RWPE2 (cell line): ENCODE data around the gene NELFB.

ENCODE experiments used
- ATAC-seq: fragments of 200-7000 bp; cut with Tn5 transposase; 3 replicates; pipeline ENCODE4 v1.9.1; 2021; ENCODE audit warnings: low read depth
- DNase-seq: peaks from one replicate; pipeline ENCODE4 v3.0.0-alpha.2; 2020; ENCODE audit warnings: low spot score
- H3K27ac ChIP-seq: fragments of 450-650 bp; 2 replicates; pipeline ENCODE4 v1.5.1; 2017; ENCODE audit warnings: mild to moderate bottlenecking; ENCODE audit not compliant: poor library complexity, severe bottlenecking
- H3K27me3 ChIP-seq: fragments of 250-450 bp; sonication (Bioruptor Pico); 2 replicates; pipeline ENCODE4 v1.5.1; 2021; ENCODE audit warnings: mild to moderate bottlenecking, moderate library complexity; ENCODE audit not compliant: insufficient read depth, poor library complexity, severe bottlenecking
- H3K36me3 ChIP-seq: fragments of 250-450 bp; sonication (Bioruptor Pico); 2 replicates; pipeline ENCODE4 v1.5.1; 2020; ENCODE audit warnings: low read depth, mild to moderate bottlenecking, moderate library complexity
- H3K4me1 ChIP-seq: fragments of 250-450 bp; sonication (Bioruptor Pico); 2 replicates; pipeline ENCODE4 v1.5.1; 2021; ENCODE audit warnings: mild to moderate bottlenecking, moderate library complexity; ENCODE audit not compliant: insufficient read depth, poor library complexity, severe bottlenecking
- H3K4me3 ChIP-seq: fragments of 250-450 bp; sonication (Bioruptor Pico); 2 replicates; pipeline ENCODE4 v1.5.1; 2021; ENCODE audit warnings: mild to moderate bottlenecking, moderate library complexity; ENCODE audit not compliant: severe bottlenecking
- H3K9me3 ChIP-seq: fragments of 250-450 bp; sonication (Bioruptor Pico); 2 replicates; pipeline ENCODE4 v1.5.1; 2021; ENCODE audit warnings: mild to moderate bottlenecking, moderate library complexity; ENCODE audit not compliant: severe bottlenecking
- TF ChIP-seq, protein P1 (sequence below): fragments of 450-650 bp; IDR thresholded peaks from one replicate; pipeline ENCODE4 v1.5.1; 2017; ENCODE audit warnings: mild to moderate bottlenecking, moderate library complexity; ENCODE audit not compliant: poor library complexity, severe bottlenecking

Gene NELFB

DNA sequence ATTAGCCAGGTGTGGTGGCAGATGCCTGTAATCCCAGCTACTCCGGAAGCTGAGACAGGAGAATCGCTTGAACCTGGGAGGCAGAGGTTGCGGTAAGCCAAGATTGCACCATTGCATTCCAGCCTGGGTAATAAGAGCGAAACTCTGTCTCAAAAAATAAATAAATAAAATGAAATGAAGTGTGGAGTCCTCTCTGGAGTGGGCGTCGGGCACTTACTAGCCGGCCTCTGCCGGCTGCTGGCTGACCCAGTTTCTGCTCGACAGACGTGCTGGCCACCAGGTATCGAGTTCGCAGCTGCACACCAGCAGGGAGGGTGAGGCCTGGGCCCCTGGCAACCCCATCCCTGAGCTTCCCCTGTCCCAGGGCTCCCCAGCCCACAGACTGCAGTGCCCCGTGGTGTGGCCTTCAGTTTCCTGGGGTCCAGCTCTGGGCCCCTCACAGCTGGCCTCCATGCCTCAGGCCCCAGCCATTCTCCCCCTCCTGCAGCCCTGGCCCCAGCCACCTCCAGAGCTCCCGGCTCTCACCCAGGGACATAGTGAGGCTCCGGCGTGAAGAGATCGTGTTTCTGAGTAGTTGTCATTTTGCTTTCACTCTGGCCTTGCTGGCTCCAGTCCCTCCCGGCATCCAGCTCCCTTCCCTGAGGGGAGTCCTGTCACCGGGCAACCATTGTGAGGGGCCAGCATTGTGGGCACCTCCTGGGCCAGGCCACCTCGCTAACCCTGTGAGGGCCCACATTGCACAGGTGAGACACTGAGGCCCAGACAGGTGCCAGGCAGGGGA, 7.8 kb upstream of the NELFB start:
- H3K36me3 ChIP-seq = peaks cover 17% of the 10 kb centered on the region
- TF ChIP-seq, protein P1, sequence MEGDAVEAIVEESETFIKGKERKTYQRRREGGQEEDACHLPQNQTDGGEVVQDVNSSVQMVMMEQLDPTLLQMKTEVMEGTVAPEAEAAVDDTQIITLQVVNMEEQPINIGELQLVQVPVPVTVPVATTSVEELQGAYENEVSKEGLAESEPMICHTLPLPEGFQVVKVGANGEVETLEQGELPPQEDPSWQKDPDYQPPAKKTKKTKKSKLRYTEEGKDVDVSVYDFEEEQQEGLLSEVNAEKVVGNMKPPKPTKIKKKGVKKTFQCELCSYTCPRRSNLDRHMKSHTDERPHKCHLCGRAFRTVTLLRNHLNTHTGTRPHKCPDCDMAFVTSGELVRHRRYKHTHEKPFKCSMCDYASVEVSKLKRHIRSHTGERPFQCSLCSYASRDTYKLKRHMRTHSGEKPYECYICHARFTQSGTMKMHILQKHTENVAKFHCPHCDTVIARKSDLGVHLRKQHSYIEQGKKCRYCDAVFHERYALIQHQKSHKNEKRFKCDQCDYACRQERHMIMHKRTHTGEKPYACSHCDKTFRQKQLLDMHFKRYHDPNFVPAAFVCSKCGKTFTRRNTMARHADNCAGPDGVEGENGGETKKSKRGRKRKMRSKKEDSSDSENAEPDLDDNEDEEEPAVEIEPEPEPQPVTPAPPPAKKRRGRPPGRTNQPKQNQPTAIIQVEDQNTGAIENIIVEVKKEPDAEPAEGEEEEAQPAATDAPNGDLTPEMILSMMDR = no peak
- ATAC-seq = no peak
- H3K27ac ChIP-seq = no peak overlapping the region
- no peaks in the 10 kb centered on the region for H3K9me3 ChIP-seq
- DNase-seq = no peak
- H3K4me3 ChIP-seq = no peak overlapping the region
- H3K4me1 ChIP-seq = peaks cover 6% of the 10 kb centered on the region
- H3K27me3 ChIP-seq = no peaks in the 10 kb centered on the region

GRCh38 chr9:137247916-137248175, 7.3 kb upstream of the NELFB start:
- ATAC-seq = no peak

GRCh38 chr9:137250329-137251193, 4.6 kb upstream of the NELFB start:
- Histone ChIP-seq H3K9me3 (no peaks in the 10 kb centered on the region), H3K4me3 (no peak overlapping the region), H3K27me3 (no peaks in the 10 kb centered on the region), H3K27ac (no peak overlapping the region), H3K4me1 (peaks cover 2% of the 10 kb centered on the region), H3K36me3 (no peaks in the 10 kb centered on the region)
- ATAC-seq = no peak
- DNase-seq = no peak
- TF ChIP-seq, protein P1 = no peak

More at GRCh38 chr9:137247916-137248175, 7.3 kb upstream of the NELFB start:
- Histone ChIP-seq H3K27ac (no peak overlapping the region), H3K27me3 (no peaks in the 10 kb centered on the region), H3K4me3 (no peak overlapping the region), H3K36me3 (peaks cover 11% of the 10 kb centered on the region), H3K4me1 (peaks cover 3% of the 10 kb centered on the region), H3K9me3 (no peaks in the 10 kb centered on the region)
- DNase-seq = no peak
- TF ChIP-seq, protein P1 = no peak

GRCh38 chr9:137251194-137251461, 4.0 kb upstream of the NELFB start, which contains the start of gene STPG3:
Gene STPG3, plus strand, starts transcription at chr9:137251286. Its CDS starts 1 bp downstream, at chr9:137251287.
- Histone ChIP-seq H3K4me3 (no peak within 1 kb of the TSS), H3K27me3 (no peaks in the 10 kb centered on the region), H3K4me1 (peaks cover 3% of the 10 kb centered on the region), H3K9me3 (no peaks in the 10 kb centered on the region), H3K27ac (no peak within 1 kb of the TSS), H3K36me3 (peaks cover 2% of the 10 kb centered on the region)
- TF ChIP-seq, protein P1 = no peak
- ATAC-seq = no peak
- DNase-seq = no peak
